Measurements from ENCODE around the gene RICTOR. TPM values are rescaled to one million over a fixed set of nuclear protein-coding genes. Genes with fewer than 3 reads are reported as not detected.

RICTOR gene
- total RNA-seq, 2 donors from 2014 or later: 18.7 to 25.1 TPM

GRCh38 chr5:38888041-38888440 lies 186.2 kb downstream of the RICTOR start:
- no peak for DNase-seq (ENCODE audit: low spot score)
- Histone ChIP-seq H3K9me3 (no peaks in the 10 kb centered on the region), H3K27me3 (no peaks in the 10 kb centered on the region), H3K4me3 (no peak overlapping the region), H3K4me1 (no peaks in the 10 kb centered on the region), H3K36me3 (peaks cover 34% of the 10 kb centered on the region), H3K27ac (no peak overlapping the region)
- no peak for TF ChIP-seq CTCF (IDR thresholded peaks at IDR 0.05)

Other genes starting within 250 kb of the RICTOR start
- gene OSMR, start 228.4 kb downstream of the RICTOR start, total RNA-seq: 10 to 100 TPM; 13.8 to 28.6 TPM
- 1 to 10 TPM; 1.8 to 8.4 TPM for gene FYB1, start 145.2 kb upstream of the RICTOR start, total RNA-seq